Activated B cell treated with CpG ODN at 0.5 μM for 24 hours (primary cell): Measurements from ENCODE around the gene DIRAS2. TPM values are rescaled to one million over a fixed set of nuclear protein-coding genes. Genes with fewer than 3 reads are reported as not detected.

Experiments
- ATAC-seq: fragments of 200-7000 bp; cut with Tn5 transposase; one replicate; pipeline ENCODE4 v1.10.0; 2021; ENCODE audit warnings: low read depth, mild to moderate bottlenecking, moderate library complexity
- CTCF ChIA-PET: fragments of 350-600 bp; sonication (Branson Sonifier 250); formaldehyde crosslinking; loops from one replicate; lab custom pipeline; 2021; ENCODE audit warnings: antibody characterized with exemption; lab: Charles Lee
- POLR2A ChIA-PET: fragments of 350-600 bp; sonication (Branson Sonifier 250); formaldehyde crosslinking; loops from one replicate; lab custom pipeline; 2021; ENCODE audit warnings: antibody characterized with exemption; lab: Charles Lee
- DNase-seq: peaks from one replicate; pipeline ENCODE4 v3.0.0; 2022
- H3K27ac Mint-ChIP-seq: one replicate; pipeline ENCODE4 v1.8.0; 2020; ENCODE audit warnings: mixed read lengths
- H3K27me3 Mint-ChIP-seq: one replicate; pipeline ENCODE4 v1.8.0; 2021; ENCODE audit warnings: mixed read lengths
- H3K36me3 Mint-ChIP-seq: one replicate; pipeline ENCODE4 v1.8.0; 2021; ENCODE audit warnings: low read depth, mixed read lengths
- H3K4me1 Mint-ChIP-seq: one replicate; pipeline ENCODE4 v1.8.0; 2021; ENCODE audit warnings: mixed read lengths
- H3K4me3 Mint-ChIP-seq: one replicate; pipeline ENCODE4 v1.8.0; 2020; ENCODE audit warnings: mild to moderate bottlenecking, mixed read lengths
- H3K9me3 Mint-ChIP-seq: one replicate; pipeline ENCODE4 v1.8.0; 2020; ENCODE audit warnings: mixed read lengths
- CTCF ChIP-seq: fragments of 200-600 bp; IDR thresholded peaks from one replicate; pipeline ENCODE4 v1.8.0; 2022; ENCODE audit warnings: antibody characterized with exemption, mild to moderate bottlenecking
- intact Hi-C: fragments of 100-400 bp; cut with micrococcal nuclease; formaldehyde crosslinking; loops from one replicate; pipeline ENCODE4 v1.15.1; 2024
- total RNA-seq: library from RNA; stranded (reverse); gene quantifications from 2 replicates; pipeline ENCODE4 v1.2.3, GENCODE V29; 2022

Gene DIRAS2
- total RNA-seq, 1 donor from 2014 or later: not detected

DNA sequence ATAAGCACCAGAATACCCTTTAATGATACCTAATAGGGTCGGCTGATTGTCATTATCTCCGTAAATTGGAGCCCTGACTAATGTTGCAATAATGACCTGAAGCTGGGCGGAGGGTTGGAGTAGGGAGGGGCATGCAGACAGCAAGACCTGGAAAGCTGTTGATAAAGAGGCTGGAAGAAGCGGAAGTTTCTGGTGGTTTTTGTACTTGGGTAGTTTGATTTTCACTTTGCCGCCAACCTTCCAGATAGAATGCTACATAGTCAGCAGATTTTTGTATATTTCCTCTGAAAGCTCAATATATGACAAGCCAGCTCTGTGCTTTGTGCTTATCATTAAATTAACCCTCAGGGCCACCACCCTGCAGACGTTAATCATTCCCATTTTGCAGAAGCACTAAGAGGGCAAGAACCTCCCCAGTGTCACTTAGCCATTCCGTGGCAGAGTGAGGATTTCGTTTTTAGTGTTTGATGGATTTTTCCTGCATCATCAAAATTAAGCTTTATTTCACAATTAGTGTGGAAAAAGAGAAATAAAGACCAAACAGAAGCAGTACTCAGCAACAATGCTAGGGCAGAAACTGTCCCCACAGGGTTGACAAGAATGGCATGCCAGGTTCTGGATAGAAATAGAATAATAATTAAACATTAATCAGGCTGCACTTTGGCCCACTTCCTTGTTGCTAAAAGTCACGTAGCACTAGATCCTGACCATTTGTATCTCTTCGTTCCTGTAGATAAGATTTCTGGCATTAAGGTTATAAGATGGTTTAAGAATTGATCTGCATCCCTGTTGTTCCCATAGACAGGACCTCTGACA, 34.7 kb downstream of the DIRAS2 start:
- DNase-seq (no peak), ATAC-seq (no peak)
- no peak overlapping the region for H3K27ac Mint-ChIP-seq
- peaks cover 24% of the 10 kb centered on the region for H3K27me3 Mint-ChIP-seq
- POLR2A ChIA-PET: no interaction called here
- intact Hi-C loops: no loop called here
- CTCF ChIA-PET: no interaction called here
- H3K4me3 Mint-ChIP-seq: no peak overlapping the region
- no peaks in the 10 kb centered on the region for H3K9me3 Mint-ChIP-seq
- no peaks in the 10 kb centered on the region for H3K36me3 Mint-ChIP-seq
- H3K4me1 Mint-ChIP-seq: no peaks in the 10 kb centered on the region
- TF ChIP-seq CTCF: no peak

DNA sequence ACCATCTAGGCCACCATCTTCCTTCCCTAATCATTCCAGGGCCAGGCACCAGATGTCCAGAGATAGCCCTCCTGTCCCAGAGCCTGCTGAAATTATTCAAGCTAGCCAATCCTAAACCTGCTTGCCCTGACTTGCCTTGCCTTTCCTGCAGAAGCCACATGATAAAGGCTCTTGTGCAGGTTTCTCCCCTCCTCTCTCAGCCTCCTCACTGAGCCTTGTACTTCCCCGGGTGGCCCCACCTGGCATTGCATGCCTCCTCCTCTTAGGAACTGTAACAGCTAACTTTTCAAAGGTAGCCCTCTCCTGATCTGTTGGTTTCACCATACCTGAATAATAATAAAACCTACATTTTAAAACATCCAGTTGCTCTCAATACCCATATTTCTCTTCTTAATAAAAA, 42.6 kb downstream of the DIRAS2 start:
- ChIA-PET POLR2A (no interaction called here), CTCF (no interaction called here)
- no peak overlapping the region for H3K27ac Mint-ChIP-seq
- H3K9me3 Mint-ChIP-seq: no peaks in the 10 kb centered on the region
- no peak overlapping the region for H3K4me3 Mint-ChIP-seq
- intact Hi-C loops: no loop called here
- no peak for DNase-seq
- H3K36me3 Mint-ChIP-seq: no peaks in the 10 kb centered on the region
- ATAC-seq: no peak
- H3K4me1 Mint-ChIP-seq: no peaks in the 10 kb centered on the region
- peaks cover 30% of the 10 kb centered on the region for H3K27me3 Mint-ChIP-seq
- TF ChIP-seq CTCF: no peak

- no peak for DNase-seq
- no peak for TF ChIP-seq CTCF
- ChIA-PET POLR2A (no interaction called here), CTCF (no interaction called here)
- Mint-ChIP-seq H3K27me3 (peaks cover 33% of the 10 kb centered on the region), H3K4me1 (no peaks in the 10 kb centered on the region), H3K9me3 (peaks cover 5% of the 10 kb centered on the region), H3K36me3 (no peaks in the 10 kb centered on the region), H3K4me3 (no peak overlapping the region), H3K27ac (no peak overlapping the region)
- intact Hi-C loops: no loop called here
- ATAC-seq: no peak
Observed at GRCh38 chr9:90598191-90598590, 44.4 kb downstream of the DIRAS2 start.

- intact Hi-C loops: no loop called here
- no peaks in the 10 kb centered on the region for H3K4me1 Mint-ChIP-seq
- ChIA-PET CTCF (no interaction called here), POLR2A (no interaction called here)
- ATAC-seq (no peak), DNase-seq (no peak)
- no peak overlapping the region for H3K4me3 Mint-ChIP-seq
- peaks cover 16% of the 10 kb centered on the region for H3K27me3 Mint-ChIP-seq
- TF ChIP-seq CTCF: no peak
- H3K9me3 Mint-ChIP-seq: peaks cover 9% of the 10 kb centered on the region
- H3K36me3 Mint-ChIP-seq: no peaks in the 10 kb centered on the region
- H3K27ac Mint-ChIP-seq: no peak overlapping the region
Observed at GRCh38 chr9:90593646-90594045, 49.0 kb downstream of the DIRAS2 start.

DNA sequence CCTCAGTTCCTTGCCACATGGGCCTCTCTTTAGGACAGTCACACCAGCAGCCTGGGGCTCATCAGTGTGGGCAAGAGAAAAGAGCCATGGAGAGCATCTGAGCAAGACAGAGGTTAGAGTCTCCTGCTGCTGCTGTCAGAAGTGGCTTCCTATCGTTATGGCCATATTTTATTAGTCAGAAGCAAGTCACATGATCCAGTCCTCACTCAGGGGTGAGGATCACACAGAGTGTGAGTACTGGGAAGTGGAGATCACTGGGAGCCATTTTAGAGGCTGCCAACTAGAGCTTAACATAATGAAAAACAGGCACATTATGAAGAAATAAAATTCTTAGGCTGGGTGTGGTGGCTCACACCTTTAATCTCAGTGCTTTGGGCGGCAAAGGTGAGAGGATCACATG, 62.0 kb downstream of the DIRAS2 start:
- H3K27ac Mint-ChIP-seq: no peak overlapping the region

More for the DNA sequence above, 62.0 kb downstream of the DIRAS2 start:
- no peak for TF ChIP-seq CTCF
- DNase-seq (no peak), ATAC-seq (no peak)
- peaks cover 4% of the 10 kb centered on the region for H3K27me3 Mint-ChIP-seq
- no peak overlapping the region for H3K4me3 Mint-ChIP-seq
- intact Hi-C loops: no loop called here
- POLR2A ChIA-PET: no interaction called here
- CTCF ChIA-PET: no interaction called here
- H3K9me3 Mint-ChIP-seq: no peaks in the 10 kb centered on the region
- H3K4me1 Mint-ChIP-seq: no peaks in the 10 kb centered on the region
- H3K36me3 Mint-ChIP-seq: no peaks in the 10 kb centered on the region
